ENCODE data around the gene ITGB8. TPM values are rescaled to one million over a fixed set of nuclear protein-coding genes. Genes with fewer than 3 reads are reported as not detected.

Gene ITGB8
- total and polyA plus RNA-seq, 2 experiments from 2014 or later = 0.71 to 3.0 TPM

DNA sequence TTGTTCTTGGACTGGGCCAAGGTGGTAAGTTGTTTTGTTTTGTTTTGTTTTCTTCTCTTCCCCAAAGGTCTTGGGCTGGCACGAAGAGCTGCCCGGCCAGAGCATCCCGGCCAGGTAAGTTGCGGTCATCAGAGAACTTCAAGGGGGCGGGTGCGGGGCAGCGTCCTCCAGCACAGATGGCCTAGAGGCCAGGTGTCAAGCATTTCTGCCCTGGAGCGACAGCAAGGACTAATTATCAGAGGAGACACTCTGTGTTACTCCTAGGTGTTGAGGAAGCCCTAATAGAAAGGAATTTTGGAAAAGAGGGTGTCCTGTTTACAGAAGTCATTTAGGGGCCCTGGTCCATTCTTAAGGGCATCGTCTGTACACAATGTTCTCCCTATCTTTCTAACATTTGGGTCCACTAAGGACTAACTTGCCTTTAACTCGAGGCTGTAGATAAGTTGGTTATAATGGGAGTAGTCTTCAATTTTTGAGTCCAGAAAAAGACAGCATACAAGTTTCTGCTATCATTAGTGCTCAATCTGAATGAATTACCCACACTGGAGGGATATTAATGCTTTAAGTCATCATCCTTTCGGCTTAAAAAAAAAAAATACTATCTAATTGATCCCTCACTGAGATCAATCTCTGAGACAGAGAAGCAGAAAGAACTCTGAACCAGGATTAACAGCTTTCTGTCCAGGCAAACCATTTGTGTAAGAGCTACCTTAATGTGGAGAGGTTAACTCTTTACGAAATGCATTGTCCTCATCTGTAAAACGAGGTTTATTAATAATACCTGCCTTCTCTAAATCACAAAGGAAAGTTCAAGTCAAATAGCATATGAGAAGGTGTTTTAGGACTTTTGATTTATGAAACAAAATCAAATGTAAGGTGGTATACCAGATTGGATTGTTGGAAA, 1.5 kb downstream of the ITGB8 start:
- Histone ChIP-seq H3K79me2 (replicated peaks; ENCODE audit: insufficient read depth) (no peaks in the 10 kb centered on the region), H3K4me3 (peak overlapping the region; percentile 87), H2AFZ (peak overlapping the region; percentile 99), H3K27ac (ENCODE audit: low read depth) (no peak overlapping the region), H3K9me2 (ENCODE audit: insufficient read depth) (no peaks in the 10 kb centered on the region), H3K4me1 (ENCODE audit: insufficient read depth) (peaks cover 9% of the 10 kb centered on the region; the same call in 1 of the 2 replicates), H3K36me3 (ENCODE audit: insufficient read depth) (no peaks in the 10 kb centered on the region), H3K27me3 (ENCODE audit: insufficient read depth) (peaks cover 35% of the 10 kb centered on the region), H3F3A (replicated peaks; ENCODE audit: low read depth) (peaks cover 4% of the 10 kb centered on the region), H3K4me2 (peak overlapping the region; percentile 92), H4K20me1 (replicated peaks; ENCODE audit: insufficient read depth) (no peaks in the 10 kb centered on the region)
- peaks cover 18% of the 10 kb centered on the region for H3K27me3 Mint-ChIP-seq (ENCODE audit: insufficient read depth, low read depth, poor library complexity)
- peak; percentile 1; the same call in 2 of the 3 replicates for ATAC-seq
- H3K9me3 Mint-ChIP-seq = no peaks in the 10 kb centered on the region
- no peaks in the 10 kb centered on the region for H3K36me3 Mint-ChIP-seq (ENCODE audit: low read depth)
- peaks cover 6% of the 10 kb centered on the region for H3K4me1 Mint-ChIP-seq
- TF ChIP-seq JUNB (IDR thresholded peaks at IDR 0.05; ENCODE audit: unreplicated experiment) (no peak), ZNF114 (CRISPR knock-in tag; IDR thresholded peaks at IDR 0.05) (no peak), CREB1 (CRISPR knock-in tag; IDR thresholded peaks at IDR 0.05; ENCODE audit: low read depth) (no peak), EZH2phosphoT487 (IDR thresholded peaks at IDR 0.05; ENCODE audit: unreplicated experiment) (no peak), ETS1 (IDR thresholded peaks at IDR 0.05) (no peak), NANOG (IDR thresholded peaks at IDR 0.05; ENCODE audit: borderline replicate concordance) (no peak)
- TF ChIP-seq, protein P1, sequence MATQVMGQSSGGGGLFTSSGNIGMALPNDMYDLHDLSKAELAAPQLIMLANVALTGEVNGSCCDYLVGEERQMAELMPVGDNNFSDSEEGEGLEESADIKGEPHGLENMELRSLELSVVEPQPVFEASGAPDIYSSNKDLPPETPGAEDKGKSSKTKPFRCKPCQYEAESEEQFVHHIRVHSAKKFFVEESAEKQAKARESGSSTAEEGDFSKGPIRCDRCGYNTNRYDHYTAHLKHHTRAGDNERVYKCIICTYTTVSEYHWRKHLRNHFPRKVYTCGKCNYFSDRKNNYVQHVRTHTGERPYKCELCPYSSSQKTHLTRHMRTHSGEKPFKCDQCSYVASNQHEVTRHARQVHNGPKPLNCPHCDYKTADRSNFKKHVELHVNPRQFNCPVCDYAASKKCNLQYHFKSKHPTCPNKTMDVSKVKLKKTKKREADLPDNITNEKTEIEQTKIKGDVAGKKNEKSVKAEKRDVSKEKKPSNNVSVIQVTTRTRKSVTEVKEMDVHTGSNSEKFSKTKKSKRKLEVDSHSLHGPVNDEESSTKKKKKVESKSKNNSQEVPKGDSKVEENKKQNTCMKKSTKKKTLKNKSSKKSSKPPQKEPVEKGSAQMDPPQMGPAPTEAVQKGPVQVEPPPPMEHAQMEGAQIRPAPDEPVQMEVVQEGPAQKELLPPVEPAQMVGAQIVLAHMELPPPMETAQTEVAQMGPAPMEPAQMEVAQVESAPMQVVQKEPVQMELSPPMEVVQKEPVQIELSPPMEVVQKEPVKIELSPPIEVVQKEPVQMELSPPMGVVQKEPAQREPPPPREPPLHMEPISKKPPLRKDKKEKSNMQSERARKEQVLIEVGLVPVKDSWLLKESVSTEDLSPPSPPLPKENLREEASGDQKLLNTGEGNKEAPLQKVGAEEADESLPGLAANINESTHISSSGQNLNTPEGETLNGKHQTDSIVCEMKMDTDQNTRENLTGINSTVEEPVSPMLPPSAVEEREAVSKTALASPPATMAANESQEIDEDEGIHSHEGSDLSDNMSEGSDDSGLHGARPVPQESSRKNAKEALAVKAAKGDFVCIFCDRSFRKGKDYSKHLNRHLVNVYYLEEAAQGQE (IDR thresholded peaks at IDR 0.05; ENCODE audit: unreplicated experiment) = no peak
- no peak overlapping the region for H3K27ac Mint-ChIP-seq
- peak; percentile 53 for DNase-seq (ENCODE audit: low spot score)
- peak overlapping the region; percentile 95 for H3K4me3 Mint-ChIP-seq

- H3K4me3 Mint-ChIP-seq = no peak overlapping the region
- Histone ChIP-seq H3K27me3 (ENCODE audit: insufficient read depth) (peaks cover 4% of the 10 kb centered on the region), H4K20me1 (replicated peaks; ENCODE audit: insufficient read depth) (no peaks in the 10 kb centered on the region), H2AFZ (no peak overlapping the region), H3K4me3 (no peak overlapping the region), H3K36me3 (ENCODE audit: insufficient read depth) (no peaks in the 10 kb centered on the region), H3K9me2 (ENCODE audit: insufficient read depth) (no peaks in the 10 kb centered on the region), H3F3A (replicated peaks; ENCODE audit: low read depth) (no peaks in the 10 kb centered on the region), H3K4me2 (no peak overlapping the region), H3K4me1 (ENCODE audit: insufficient read depth) (peaks cover 18% of the 10 kb centered on the region; the same call in 1 of the 2 replicates), H3K79me2 (replicated peaks; ENCODE audit: insufficient read depth) (no peaks in the 10 kb centered on the region), H3K27ac (ENCODE audit: low read depth) (no peak overlapping the region)
- ATAC-seq (no peak), DNase-seq (ENCODE audit: low spot score) (no peak)
- no peaks in the 10 kb centered on the region for H3K36me3 Mint-ChIP-seq (ENCODE audit: low read depth)
- H3K4me1 Mint-ChIP-seq = peaks cover 22% of the 10 kb centered on the region
- no peaks in the 10 kb centered on the region for H3K27me3 Mint-ChIP-seq (ENCODE audit: insufficient read depth, low read depth, poor library complexity)
- no peaks in the 10 kb centered on the region for H3K9me3 Mint-ChIP-seq
- H3K27ac Mint-ChIP-seq = no peak overlapping the region
- TF ChIP-seq CREB1 (CRISPR knock-in tag; IDR thresholded peaks at IDR 0.05; ENCODE audit: low read depth) = no peak
- TF ChIP-seq, protein P1 (IDR thresholded peaks at IDR 0.05; ENCODE audit: unreplicated experiment) = no peak
- no peak for TF ChIP-seq ZNF114 (CRISPR knock-in tag; IDR thresholded peaks at IDR 0.05)
- TF ChIP-seq POLR2AphosphoS5 (IDR thresholded peaks at IDR 0.05; ENCODE audit: low read depth) = no peak
- no peak for TF ChIP-seq EZH2 (IDR thresholded peaks at IDR 0.05; ENCODE audit: low read depth, unreplicated experiment)
- no peak for TF ChIP-seq EZH2phosphoT487 (IDR thresholded peaks at IDR 0.05; ENCODE audit: unreplicated experiment)
- no peak for TF ChIP-seq ETS1 (IDR thresholded peaks at IDR 0.05)
- TF ChIP-seq STAT1 (IDR thresholded peaks at IDR 0.05; ENCODE audit: unreplicated experiment) = no peak
- no peak for TF ChIP-seq ZNF331 (CRISPR knock-in tag; IDR thresholded peaks at IDR 0.05; ENCODE audit: low read depth)
- no peak for TF ChIP-seq JUNB (IDR thresholded peaks at IDR 0.05; ENCODE audit: unreplicated experiment)
Measured at GRCh38 chr7:20338285-20338684, 7.6 kb downstream of the ITGB8 start.

Data from GM23338 (cell line).